ENCODE results near the gene CD209. TPM values are rescaled to one million over a fixed set of nuclear protein-coding genes. Genes with fewer than 3 reads are reported as not detected.

CD209 gene
- polyA plus RNA-seq, 2 donors: 0.22 to 0.27 TPM

DNA sequence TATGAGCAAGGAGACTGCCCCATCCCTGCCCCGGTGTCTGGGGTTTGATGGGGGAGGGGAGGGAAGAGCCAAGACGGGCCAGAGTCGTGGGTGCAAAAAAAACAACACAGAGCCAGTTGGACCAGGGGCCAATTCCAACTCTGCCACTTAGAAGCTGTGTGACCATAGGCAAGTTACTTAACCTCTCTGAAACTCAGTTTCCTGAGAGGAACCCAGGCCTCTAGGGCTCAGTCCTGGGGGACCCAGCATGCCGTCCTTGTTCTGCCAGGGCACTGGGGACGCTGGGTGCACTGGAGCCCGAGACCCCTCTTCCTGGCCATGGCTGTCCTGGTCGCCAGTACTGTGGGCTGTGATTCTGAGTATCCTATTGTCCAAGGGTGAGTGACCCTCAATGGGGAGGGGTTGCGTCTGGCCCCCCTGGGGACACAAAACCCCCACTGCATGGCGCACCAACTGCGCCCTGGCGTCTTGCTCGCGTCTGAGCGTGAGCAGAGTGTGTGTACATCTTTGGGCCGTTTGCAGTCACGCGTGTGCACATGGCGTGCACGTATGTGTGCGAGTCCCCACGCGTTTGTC lies 40.4 kb upstream of the CD209 start:
- H3K27me3 ChIP-seq (ENCODE audit: control insufficient read depth in 1 of 2, insufficient read depth in 2 of 2, low read length in 2 of 2): peaks cover 5 to 14% of the 10 kb centered on the region in 2 donors
- WGBS, 2 donors: 10 to 16% methylated on average over 22 of the region's 22 CpGs

DNA sequence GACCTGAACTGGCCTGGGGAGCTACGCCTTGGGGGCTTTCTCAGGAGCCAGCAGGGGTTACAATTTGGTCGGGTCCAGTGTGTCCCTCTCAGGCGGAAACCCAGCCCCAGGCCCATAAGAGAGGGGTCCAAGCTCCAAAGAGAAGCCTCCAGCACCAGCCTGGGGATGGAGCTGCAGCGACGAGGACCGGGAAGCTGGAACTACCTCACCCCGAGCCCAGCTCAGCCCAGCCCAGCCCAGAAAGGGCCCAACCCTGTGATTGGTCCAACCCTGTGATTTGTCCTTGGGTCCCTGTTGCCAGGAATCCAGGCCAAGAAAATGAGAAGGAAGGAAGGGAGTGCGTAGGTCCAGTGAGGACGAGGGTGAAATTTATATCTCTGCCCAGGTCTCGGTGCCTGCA lies 39.8 kb upstream of the CD209 start:
- WGBS, 2 donors: 19 to 21% methylated on average over 10 of the region's 10 CpGs
- peaks cover 0 to 4% of the 10 kb centered on the region in 2 donors for H3K4me1 ChIP-seq (ENCODE audit: control insufficient read depth in 2 of 2, insufficient read depth in 2 of 2, low read length in 1 of 2)
- H3K27ac ChIP-seq (ENCODE audit: low read depth in 2 of 2, low read length in 1 of 2): no peak overlapping the region
- no peak overlapping the region for H3K4me3 ChIP-seq (ENCODE audit: low read depth in 1 of 2, low read length in 2 of 2)
- peaks cover 5 to 14% of the 10 kb centered on the region in 2 donors for H3K27me3 ChIP-seq (ENCODE audit: control insufficient read depth in 1 of 2, insufficient read depth in 2 of 2, low read length in 2 of 2)
- no peaks in the 10 kb centered on the region for H3K9me3 ChIP-seq (ENCODE audit: control insufficient read depth in 2 of 2, insufficient read depth in 1 of 2, low read depth in 1 of 2, low read length in 1 of 2)
- H3K36me3 ChIP-seq (ENCODE audit: control insufficient read depth in 2 of 2, insufficient read depth in 2 of 2, low read length in 1 of 2): no peaks in the 10 kb centered on the region

More for the DNA sequence above, 40.4 kb upstream of the CD209 start:
- Histone ChIP-seq H3K27ac (ENCODE audit: low read depth in 2 of 2, low read length in 1 of 2) (no peak overlapping the region), H3K4me1 (ENCODE audit: control insufficient read depth in 2 of 2, insufficient read depth in 2 of 2, low read length in 1 of 2) (peaks cover 0 to 4% of the 10 kb centered on the region in 2 donors), H3K36me3 (ENCODE audit: control insufficient read depth in 2 of 2, insufficient read depth in 2 of 2, low read length in 1 of 2) (no peaks in the 10 kb centered on the region), H3K4me3 (ENCODE audit: low read depth in 1 of 2, low read length in 2 of 2) (no peak overlapping the region), H3K9me3 (ENCODE audit: control insufficient read depth in 2 of 2, insufficient read depth in 1 of 2, low read depth in 1 of 2, low read length in 1 of 2) (no peaks in the 10 kb centered on the region)

GRCh38 chr19:7784856-7785255 lies 37.5 kb upstream of the CD209 start:
- Histone ChIP-seq H3K36me3 (ENCODE audit: control insufficient read depth in 2 of 2, insufficient read depth in 2 of 2, low read length in 1 of 2) (no peaks in the 10 kb centered on the region), H3K4me1 (ENCODE audit: control insufficient read depth in 2 of 2, insufficient read depth in 2 of 2, low read length in 1 of 2) (peaks cover 0 to 4% of the 10 kb centered on the region in 2 donors), H3K4me3 (ENCODE audit: low read depth in 1 of 2, low read length in 2 of 2) (no peak overlapping the region), H3K9me3 (ENCODE audit: control insufficient read depth in 2 of 2, insufficient read depth in 1 of 2, low read depth in 1 of 2, low read length in 1 of 2) (peaks cover 0 to 3% of the 10 kb centered on the region in 2 donors), H3K27me3 (ENCODE audit: control insufficient read depth in 1 of 2, insufficient read depth in 2 of 2, low read length in 2 of 2) (peaks cover 5 to 16% of the 10 kb centered on the region in 2 donors), H3K27ac (ENCODE audit: low read depth in 2 of 2, low read length in 1 of 2) (no peak overlapping the region)

DNA sequence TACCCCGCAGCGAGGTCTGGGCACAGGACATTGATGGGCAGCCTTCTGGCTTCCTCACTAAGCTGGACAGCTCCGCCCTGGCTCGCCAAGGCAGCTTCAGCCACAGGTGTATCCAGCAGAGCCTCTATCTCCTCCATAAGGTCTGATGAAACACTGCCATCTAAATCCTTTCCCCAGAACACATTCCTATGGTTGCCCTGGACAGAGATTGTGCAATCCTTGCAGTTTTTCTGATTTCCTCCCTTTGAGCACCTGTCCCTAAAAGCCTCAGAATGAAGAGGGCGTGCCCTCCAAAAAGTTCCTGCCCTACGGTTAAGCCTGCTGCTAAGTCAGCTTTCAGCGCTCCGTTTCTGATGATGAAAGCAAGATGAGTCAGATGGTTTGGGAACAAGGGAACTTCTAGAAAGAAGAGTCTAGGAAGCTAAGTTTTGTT lies 36.7 kb upstream of the CD209 start:
- 17 to 29% methylated on average over 8 of the region's 8 CpGs for WGBS, 2 donors
- Histone ChIP-seq H3K36me3 (ENCODE audit: control insufficient read depth in 2 of 2, insufficient read depth in 2 of 2, low read length in 1 of 2) (no peaks in the 10 kb centered on the region), H3K4me3 (ENCODE audit: low read depth in 1 of 2, low read length in 2 of 2) (no peak overlapping the region), H3K27ac (ENCODE audit: low read depth in 2 of 2, low read length in 1 of 2) (no peak overlapping the region), H3K27me3 (ENCODE audit: control insufficient read depth in 1 of 2, insufficient read depth in 2 of 2, low read length in 2 of 2) (peaks cover 5 to 12% of the 10 kb centered on the region in 2 donors), H3K4me1 (ENCODE audit: control insufficient read depth in 2 of 2, insufficient read depth in 2 of 2, low read length in 1 of 2) (peaks cover 0 to 1% of the 10 kb centered on the region in 2 donors), H3K9me3 (ENCODE audit: control insufficient read depth in 2 of 2, insufficient read depth in 1 of 2, low read depth in 1 of 2, low read length in 1 of 2) (peaks cover 0 to 5% of the 10 kb centered on the region in 2 donors)

DNA sequence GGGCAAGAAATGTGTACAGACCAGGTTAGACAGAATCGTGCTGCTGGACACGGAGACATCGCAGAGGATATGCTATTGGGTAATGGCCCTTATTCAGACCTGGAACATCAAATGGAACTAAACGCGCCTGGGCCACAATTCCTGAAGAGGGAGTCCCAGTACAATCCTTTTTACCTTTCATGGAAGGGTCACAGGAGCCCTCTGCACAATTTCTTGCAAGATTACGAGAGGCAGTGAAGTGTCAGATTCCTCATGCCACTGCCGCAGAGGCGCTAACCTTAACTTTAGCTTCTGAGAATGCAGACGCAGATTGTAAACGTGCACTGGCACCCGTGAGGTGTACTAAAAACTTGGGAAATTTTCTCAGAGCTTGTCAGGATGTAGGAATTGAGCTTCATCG lies 33.8 kb upstream of the CD209 start:
- Histone ChIP-seq H3K4me3 (ENCODE audit: low read depth in 1 of 2, low read length in 2 of 2) (no peak overlapping the region), H3K4me1 (ENCODE audit: control insufficient read depth in 2 of 2, insufficient read depth in 2 of 2, low read length in 1 of 2) (no peaks in the 10 kb centered on the region), H3K36me3 (ENCODE audit: control insufficient read depth in 2 of 2, insufficient read depth in 2 of 2, low read length in 1 of 2) (no peaks in the 10 kb centered on the region), H3K9me3 (ENCODE audit: control insufficient read depth in 2 of 2, insufficient read depth in 1 of 2, low read depth in 1 of 2, low read length in 1 of 2) (peaks cover 0 to 5% of the 10 kb centered on the region in 2 donors), H3K27ac (ENCODE audit: low read depth in 2 of 2, low read length in 1 of 2) (no peak overlapping the region), H3K27me3 (ENCODE audit: control insufficient read depth in 1 of 2, insufficient read depth in 2 of 2, low read length in 2 of 2) (peaks cover 5% of the 10 kb centered on the region in 2 donors)
- 49 to 50% methylated on average over 12 of the region's 12 CpGs for WGBS, 2 donors

DNA sequence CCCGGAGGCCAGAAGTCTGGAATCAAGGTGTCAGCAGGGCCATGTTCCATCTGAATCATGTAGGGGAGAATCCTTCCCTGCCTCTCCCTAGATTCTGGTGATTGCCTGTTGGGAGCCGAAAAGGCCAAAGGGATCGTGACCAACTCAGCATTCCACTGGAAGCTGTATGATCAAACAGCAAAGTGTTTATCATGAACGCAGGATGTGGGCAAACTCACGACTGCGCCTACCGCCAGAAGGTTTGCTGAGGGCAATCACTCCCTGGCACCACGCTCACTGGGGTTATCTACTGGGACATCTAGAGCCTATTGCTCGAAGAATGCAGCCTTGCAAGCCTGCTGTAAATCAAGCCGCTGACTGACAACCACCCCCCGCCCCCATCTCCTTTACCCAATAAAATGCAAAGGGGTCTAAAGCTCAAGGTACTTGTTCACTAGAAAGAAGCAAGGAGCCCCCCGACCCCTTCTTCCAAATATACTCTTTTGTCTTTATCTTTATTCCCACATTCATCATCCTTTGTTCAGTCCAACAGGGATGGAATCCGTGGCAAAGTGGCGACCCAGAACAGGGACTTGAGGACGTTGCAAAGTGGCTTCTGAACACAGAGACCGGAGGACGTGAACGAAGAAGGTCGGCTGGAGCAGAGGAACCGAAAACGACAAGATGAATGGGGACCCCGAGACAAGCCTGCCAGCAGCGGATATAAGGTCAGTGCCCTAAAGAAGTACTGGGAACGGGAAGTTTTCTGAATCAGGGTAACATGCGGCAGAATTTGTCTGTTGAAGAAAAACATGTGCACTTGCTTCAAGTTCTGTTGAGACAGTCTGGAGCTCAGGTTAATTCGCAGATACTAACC lies 32.5 kb upstream of the CD209 start:
- Histone ChIP-seq H3K27ac (ENCODE audit: low read depth in 2 of 2, low read length in 1 of 2) (no peak overlapping the region), H3K4me1 (ENCODE audit: control insufficient read depth in 2 of 2, insufficient read depth in 2 of 2, low read length in 1 of 2) (no peaks in the 10 kb centered on the region), H3K4me3 (ENCODE audit: low read depth in 1 of 2, low read length in 2 of 2) (no peak overlapping the region), H3K27me3 (ENCODE audit: control insufficient read depth in 1 of 2, insufficient read depth in 2 of 2, low read length in 2 of 2) (peaks cover 5% of the 10 kb centered on the region in 2 donors), H3K36me3 (ENCODE audit: control insufficient read depth in 2 of 2, insufficient read depth in 2 of 2, low read length in 1 of 2) (no peaks in the 10 kb centered on the region), H3K9me3 (ENCODE audit: control insufficient read depth in 2 of 2, insufficient read depth in 1 of 2, low read depth in 1 of 2, low read length in 1 of 2) (peaks cover 0 to 5% of the 10 kb centered on the region in 2 donors)
- 80 to 83% methylated on average over 26 of the region's 26 CpGs for WGBS, 2 donors

GRCh38 chr19:7778081-7778480 lies 30.7 kb upstream of the CD209 start:
- no peaks in the 10 kb centered on the region for H3K36me3 ChIP-seq (ENCODE audit: control insufficient read depth in 2 of 2, insufficient read depth in 2 of 2, low read length in 1 of 2)
- no peak overlapping the region for H3K4me3 ChIP-seq (ENCODE audit: low read depth in 1 of 2, low read length in 2 of 2)
- peaks cover 0 to 5% of the 10 kb centered on the region in 2 donors for H3K27me3 ChIP-seq (ENCODE audit: control insufficient read depth in 1 of 2, insufficient read depth in 2 of 2, low read length in 2 of 2)
- H3K27ac ChIP-seq (ENCODE audit: low read depth in 2 of 2, low read length in 1 of 2): no peak overlapping the region
- H3K9me3 ChIP-seq (ENCODE audit: control insufficient read depth in 2 of 2, insufficient read depth in 1 of 2, low read depth in 1 of 2, low read length in 1 of 2): peaks cover 0 to 5% of the 10 kb centered on the region in 2 donors
- whole genome bisulfite sequencing, 2 donors: 63 to 67% methylated on average over 5 of the region's 5 CpGs
- no peaks in the 10 kb centered on the region for H3K4me1 ChIP-seq (ENCODE audit: control insufficient read depth in 2 of 2, insufficient read depth in 2 of 2, low read length in 1 of 2)

DNA sequence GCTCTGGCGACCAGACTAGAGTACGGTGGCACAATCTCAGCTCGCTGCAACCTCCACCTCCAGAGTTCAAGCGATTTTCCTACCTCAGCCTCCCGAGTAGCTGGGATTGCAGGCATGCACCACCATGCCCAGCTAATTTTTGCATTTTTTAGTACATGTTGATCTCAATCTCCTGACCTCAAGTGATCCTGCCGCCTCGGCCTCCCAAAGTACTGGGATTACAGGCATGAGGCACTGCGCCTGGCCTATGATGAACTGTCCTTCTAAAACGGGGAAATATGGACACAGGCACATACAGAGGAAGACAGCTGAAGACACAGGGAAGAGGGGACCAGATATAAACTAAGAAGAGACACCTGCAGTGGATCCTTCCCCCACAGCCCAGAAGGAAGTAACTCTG lies 28.4 kb upstream of the CD209 start:
- peaks cover 0 to 3% of the 10 kb centered on the region in 2 donors for H3K27me3 ChIP-seq (ENCODE audit: control insufficient read depth in 1 of 2, insufficient read depth in 2 of 2, low read length in 2 of 2)
- 89 to 92% methylated on average over 8 to 9 of the region's 9 CpGs for WGBS, 2 donors
- no peak overlapping the region for H3K4me3 ChIP-seq (ENCODE audit: low read depth in 1 of 2, low read length in 2 of 2)
- H3K27ac ChIP-seq (ENCODE audit: low read depth in 2 of 2, low read length in 1 of 2): no peak overlapping the region
- no peaks in the 10 kb centered on the region for H3K4me1 ChIP-seq (ENCODE audit: control insufficient read depth in 2 of 2, insufficient read depth in 2 of 2, low read length in 1 of 2)
- H3K9me3 ChIP-seq (ENCODE audit: control insufficient read depth in 2 of 2, insufficient read depth in 1 of 2, low read depth in 1 of 2, low read length in 1 of 2): peaks cover 0 to 5% of the 10 kb centered on the region in 2 donors
- no peaks in the 10 kb centered on the region for H3K36me3 ChIP-seq (ENCODE audit: control insufficient read depth in 2 of 2, insufficient read depth in 2 of 2, low read length in 1 of 2)

DNA sequence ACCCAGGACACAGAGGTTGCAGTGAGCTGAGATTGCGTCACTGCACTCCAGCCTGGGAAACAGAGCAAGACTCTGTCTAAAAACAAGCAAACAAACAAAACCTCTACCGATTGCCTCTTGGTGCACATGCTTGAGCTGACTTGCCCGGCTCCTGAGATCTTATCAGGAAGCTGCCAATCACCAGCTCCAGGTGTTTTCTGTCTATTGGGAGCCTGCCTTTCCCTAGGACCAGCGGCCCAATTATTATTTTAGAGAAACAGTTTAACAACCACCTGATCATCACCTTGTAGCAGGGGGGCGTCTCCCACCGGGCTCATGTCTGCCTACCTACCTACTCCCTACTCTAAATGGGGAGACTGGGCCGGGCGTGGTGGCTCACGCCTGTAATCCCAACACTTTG lies 26.5 kb upstream of the CD209 start:
- Histone ChIP-seq H3K27ac (ENCODE audit: low read depth in 2 of 2, low read length in 1 of 2) (no peak overlapping the region), H3K36me3 (ENCODE audit: control insufficient read depth in 2 of 2, insufficient read depth in 2 of 2, low read length in 1 of 2) (no peaks in the 10 kb centered on the region), H3K9me3 (ENCODE audit: control insufficient read depth in 2 of 2, insufficient read depth in 1 of 2, low read depth in 1 of 2, low read length in 1 of 2) (no peaks in the 10 kb centered on the region), H3K27me3 (ENCODE audit: control insufficient read depth in 1 of 2, insufficient read depth in 2 of 2, low read length in 2 of 2) (peaks cover 0 to 3% of the 10 kb centered on the region in 2 donors), H3K4me1 (ENCODE audit: control insufficient read depth in 2 of 2, insufficient read depth in 2 of 2, low read length in 1 of 2) (no peaks in the 10 kb centered on the region), H3K4me3 (ENCODE audit: low read depth in 1 of 2, low read length in 2 of 2) (no peak overlapping the region)
- 65% methylated on average over 9 of the region's 9 CpGs for whole genome bisulfite sequencing, 2 donors
